ENCODE data around the gene PIAS4. TPM values are rescaled to one million over a fixed set of nuclear protein-coding genes. Genes with fewer than 3 reads are reported as not detected.

The PIAS4 gene
- total and polyA plus RNA-seq, 5 donors from 2014 or later = 4.1 to 25.4 (median 4.6) TPM

- no peaks in the 10 kb centered on the region for H3K36me3 ChIP-seq (ENCODE audit: control insufficient read depth, insufficient read depth, low read length)
- DNase-seq (no peak), ATAC-seq (ENCODE audit: low read depth in 2 of 2) (no peak)
- H3K9me3 ChIP-seq (ENCODE audit: control insufficient read depth in 2 of 2, low read length in 2 of 2) = no peaks in the 10 kb centered on the region
- Mint-ChIP-seq H3K27ac (peak overlapping the region in 1 of 3 donors; percentile 77), H3K4me3 (no peak overlapping the region), H3K36me3 (no peaks in the 10 kb centered on the region), H3K9me3 (no peaks in the 10 kb centered on the region), H3K4me1 (peaks cover 0 to 51% (median 2%) of the 10 kb centered on the region in 4 donors), H3K27me3 (no peaks in the 10 kb centered on the region)
- H3K4me3 ChIP-seq (ENCODE audit: low read depth, low read length) = no peak overlapping the region
- H3K4me1 ChIP-seq (ENCODE audit: control insufficient read depth, insufficient read depth, low read length, poor library complexity, severe bottlenecking) = peaks cover 38% of the 10 kb centered on the region
- H3K27ac ChIP-seq (ENCODE audit: insufficient read depth, low read length, poor library complexity, severe bottlenecking) = peak overlapping the region; percentile 18
- H3K27me3 ChIP-seq (ENCODE audit: control insufficient read depth, insufficient read depth, low read length) = no peaks in the 10 kb centered on the region
Measured at GRCh38 chr19:4081441-4082129, 74.0 kb downstream of the PIAS4 start.

GRCh38 chr19:4082172-4082571 is 74.6 kb downstream of the PIAS4 start:
- H3K27ac Mint-ChIP-seq = peak overlapping the region in 2 of 3 donors; percentile 32 to 42
- Histone ChIP-seq H3K36me3 (ENCODE audit: control insufficient read depth, insufficient read depth, low read length) (no peaks in the 10 kb centered on the region), H3K4me1 (ENCODE audit: control insufficient read depth, insufficient read depth, low read length, poor library complexity, severe bottlenecking) (peaks cover 39% of the 10 kb centered on the region), H3K9me3 (ENCODE audit: control insufficient read depth in 2 of 2, low read length in 2 of 2) (no peaks in the 10 kb centered on the region), H3K4me3 (ENCODE audit: low read depth, low read length) (no peak overlapping the region), H3K27ac (ENCODE audit: insufficient read depth, low read length, poor library complexity, severe bottlenecking) (peak overlapping the region; percentile 18), H3K27me3 (ENCODE audit: control insufficient read depth, insufficient read depth, low read length) (no peaks in the 10 kb centered on the region)
- H3K4me3 Mint-ChIP-seq = peak overlapping the region in 1 of 4 donors; percentile 80
- H3K9me3 Mint-ChIP-seq = no peaks in the 10 kb centered on the region
- peaks cover 0 to 51% (median 2%) of the 10 kb centered on the region in 4 donors for H3K4me1 Mint-ChIP-seq
- DNase-seq (no peak), ATAC-seq (ENCODE audit: low read depth in 2 of 2) (no peak)
- H3K36me3 Mint-ChIP-seq = no peaks in the 10 kb centered on the region
- no peaks in the 10 kb centered on the region for H3K27me3 Mint-ChIP-seq

- Mint-ChIP-seq H3K27ac (peak overlapping the region; percentile 76 to 95 (median 93)), H3K4me3 (peak overlapping the region in 2 of 4 donors; percentile 73 to 77), H3K9me3 (peaks cover 0 to 1% (median 0%) of the 10 kb centered on the region in 7 donors), H3K27me3 (no peaks in the 10 kb centered on the region), H3K4me1 (peaks cover 2 to 56% (median 5%) of the 10 kb centered on the region in 4 donors), H3K36me3 (no peaks in the 10 kb centered on the region)
- no peak overlapping the region for H3K4me3 ChIP-seq (ENCODE audit: low read depth, low read length)
- no peaks in the 10 kb centered on the region for H3K9me3 ChIP-seq (ENCODE audit: control insufficient read depth in 2 of 2, low read length in 2 of 2)
- H3K4me1 ChIP-seq (ENCODE audit: control insufficient read depth, insufficient read depth, low read length, poor library complexity, severe bottlenecking) = peaks cover 41% of the 10 kb centered on the region
- DNase-seq = peak in 1 of 3 donors; percentile 72
- H3K36me3 ChIP-seq (ENCODE audit: control insufficient read depth, insufficient read depth, low read length) = no peaks in the 10 kb centered on the region
- peak; percentile 13 to 58 for ATAC-seq (ENCODE audit: low read depth in 2 of 2)
- no peaks in the 10 kb centered on the region for H3K27me3 ChIP-seq (ENCODE audit: control insufficient read depth, insufficient read depth, low read length)
- H3K27ac ChIP-seq (ENCODE audit: insufficient read depth, low read length, poor library complexity, severe bottlenecking) = peak overlapping the region; percentile 51
Measured at GRCh38 chr19:4083677-4084546, 76.4 kb downstream of the PIAS4 start.

- DNase-seq = no peak
- peak overlapping the region in 2 of 4 donors; percentile 73 to 77 for H3K4me3 Mint-ChIP-seq
- peaks cover 47% of the 10 kb centered on the region for H3K4me1 ChIP-seq (ENCODE audit: control insufficient read depth, insufficient read depth, low read length, poor library complexity, severe bottlenecking)
- no peaks in the 10 kb centered on the region for H3K27me3 Mint-ChIP-seq
- H3K9me3 Mint-ChIP-seq = peaks cover 0 to 1% (median 0%) of the 10 kb centered on the region in 7 donors
- peak overlapping the region; percentile 76 to 95 (median 93) for H3K27ac Mint-ChIP-seq
- no peaks in the 10 kb centered on the region for H3K27me3 ChIP-seq (ENCODE audit: control insufficient read depth, insufficient read depth, low read length)
- H3K4me3 ChIP-seq (ENCODE audit: low read depth, low read length) = no peak overlapping the region
- H3K4me1 Mint-ChIP-seq = peaks cover 6 to 60% (median 8%) of the 10 kb centered on the region in 4 donors
- no peak for ATAC-seq (ENCODE audit: low read depth in 2 of 2)
- peak overlapping the region; percentile 51 for H3K27ac ChIP-seq (ENCODE audit: insufficient read depth, low read length, poor library complexity, severe bottlenecking)
- no peaks in the 10 kb centered on the region for H3K36me3 Mint-ChIP-seq
- no peaks in the 10 kb centered on the region for H3K36me3 ChIP-seq (ENCODE audit: control insufficient read depth, insufficient read depth, low read length)
- no peaks in the 10 kb centered on the region for H3K9me3 ChIP-seq (ENCODE audit: control insufficient read depth in 2 of 2, low read length in 2 of 2)
Measured at GRCh38 chr19:4084547-4084877, 77.0 kb downstream of the PIAS4 start.

- no peaks in the 10 kb centered on the region for H3K9me3 ChIP-seq (ENCODE audit: control insufficient read depth in 2 of 2, low read length in 2 of 2)
- no peak for ATAC-seq (ENCODE audit: low read depth in 2 of 2)
- peaks cover 52% of the 10 kb centered on the region for H3K4me1 ChIP-seq (ENCODE audit: control insufficient read depth, insufficient read depth, low read length, poor library complexity, severe bottlenecking)
- H3K36me3 ChIP-seq (ENCODE audit: control insufficient read depth, insufficient read depth, low read length) = no peaks in the 10 kb centered on the region
- Mint-ChIP-seq H3K27ac (peak overlapping the region; percentile 75 to 87 (median 79)), H3K9me3 (peaks cover 0 to 1% (median 0%) of the 10 kb centered on the region in 7 donors), H3K4me3 (peak overlapping the region in 3 of 4 donors; percentile 47 to 59 (median 48)), H3K36me3 (no peaks in the 10 kb centered on the region), H3K4me1 (peaks cover 6 to 63% (median 8%) of the 10 kb centered on the region in 4 donors), H3K27me3 (no peaks in the 10 kb centered on the region)
- no peak overlapping the region for H3K4me3 ChIP-seq (ENCODE audit: low read depth, low read length)
- DNase-seq = no peak
- H3K27me3 ChIP-seq (ENCODE audit: control insufficient read depth, insufficient read depth, low read length) = no peaks in the 10 kb centered on the region
- H3K27ac ChIP-seq (ENCODE audit: insufficient read depth, low read length, poor library complexity, severe bottlenecking) = no peak overlapping the region
Measured at GRCh38 chr19:4086411-4086867, 78.9 kb downstream of the PIAS4 start.

- Mint-ChIP-seq H3K4me1 (peaks cover 6 to 56% (median 8%) of the 10 kb centered on the region in 4 donors), H3K36me3 (no peaks in the 10 kb centered on the region), H3K27ac (peak overlapping the region; percentile 82 to 90 (median 89)), H3K4me3 (peak overlapping the region; percentile 65 to 85 (median 78)), H3K9me3 (peaks cover 0 to 1% (median 0%) of the 10 kb centered on the region in 7 donors), H3K27me3 (no peaks in the 10 kb centered on the region)
- no peak for DNase-seq
- H3K4me3 ChIP-seq (ENCODE audit: low read depth, low read length) = no peak overlapping the region
- no peaks in the 10 kb centered on the region for H3K9me3 ChIP-seq (ENCODE audit: control insufficient read depth in 2 of 2, low read length in 2 of 2)
- H3K36me3 ChIP-seq (ENCODE audit: control insufficient read depth, insufficient read depth, low read length) = no peaks in the 10 kb centered on the region
- H3K27me3 ChIP-seq (ENCODE audit: control insufficient read depth, insufficient read depth, low read length) = no peaks in the 10 kb centered on the region
- H3K4me1 ChIP-seq (ENCODE audit: control insufficient read depth, insufficient read depth, low read length, poor library complexity, severe bottlenecking) = peaks cover 52% of the 10 kb centered on the region
- ATAC-seq (ENCODE audit: low read depth in 2 of 2) = no peak
- H3K27ac ChIP-seq (ENCODE audit: insufficient read depth, low read length, poor library complexity, severe bottlenecking) = peak overlapping the region; percentile 72
Measured at GRCh38 chr19:4087787-4088679, 80.5 kb downstream of the PIAS4 start.

- Histone ChIP-seq H3K27me3 (ENCODE audit: control insufficient read depth, insufficient read depth, low read length) (no peaks in the 10 kb centered on the region), H3K9me3 (ENCODE audit: control insufficient read depth in 2 of 2, low read length in 2 of 2) (no peaks in the 10 kb centered on the region), H3K36me3 (ENCODE audit: control insufficient read depth, insufficient read depth, low read length) (peaks cover 2% of the 10 kb centered on the region), H3K4me1 (ENCODE audit: control insufficient read depth, insufficient read depth, low read length, poor library complexity, severe bottlenecking) (peaks cover 46% of the 10 kb centered on the region), H3K27ac (ENCODE audit: insufficient read depth, low read length, poor library complexity, severe bottlenecking) (peak overlapping the region; percentile 72), H3K4me3 (ENCODE audit: low read depth, low read length) (peak overlapping the region; percentile 35)
- peak in 2 of 3 donors; percentile 56 to 75 for DNase-seq
- Mint-ChIP-seq H3K4me1 (peaks cover 6 to 53% (median 8%) of the 10 kb centered on the region in 4 donors), H3K9me3 (peaks cover 0 to 1% (median 0%) of the 10 kb centered on the region in 7 donors), H3K4me3 (peak overlapping the region; percentile 54 to 85 (median 76)), H3K36me3 (peaks cover 5% of the 10 kb centered on the region), H3K27ac (peak overlapping the region; percentile 89 to 96 (median 90)), H3K27me3 (no peaks in the 10 kb centered on the region)
- ATAC-seq (ENCODE audit: low read depth in 2 of 2) = peak; percentile 66 to 73
Measured at GRCh38 chr19:4088975-4089374, 81.4 kb downstream of the PIAS4 start.

All from CD4-positive, CD25-positive, alpha-beta regulatory T cell (primary cell).